ENCODE measurements around the gene FN1.
"Not testable (repeated sequence)": the region's sequence is repeated elsewhere in the genome, so short reads cannot be mapped to it uniquely, and the experiment has no call there.

Gene FN1

DNA sequence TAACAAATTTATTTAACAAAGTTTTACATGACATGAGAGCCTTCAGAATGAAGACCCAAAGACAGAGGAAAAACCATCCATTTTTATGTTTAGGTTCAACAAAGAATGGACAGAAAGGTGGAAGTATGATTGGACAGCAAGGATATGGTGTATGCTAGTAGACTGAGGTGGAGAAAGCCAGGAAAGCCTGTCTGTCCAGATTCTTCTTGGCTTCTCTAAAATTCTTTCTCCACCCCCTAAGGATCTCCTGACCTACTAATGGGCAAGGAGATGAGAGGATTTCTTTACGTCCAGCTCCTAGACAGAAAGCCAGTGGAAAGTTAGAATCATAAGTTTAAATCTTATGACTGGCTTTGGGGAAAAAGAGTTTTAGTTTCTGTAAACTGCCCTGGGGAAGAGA, 121.0 kb downstream of the FN1 start:
- Mint-ChIP-seq H3K9me3 (no peaks in the 10 kb centered on the region), H3K36me3 (ENCODE audit: low read depth) (peaks cover 70% of the 10 kb centered on the region), H3K27ac (peak overlapping the region; percentile 68), H3K4me1 (ENCODE audit: low read depth) (peaks cover 42% of the 10 kb centered on the region), H3K4me3 (peak overlapping the region; percentile 46), H3K27me3 (no peaks in the 10 kb centered on the region)

DNA sequence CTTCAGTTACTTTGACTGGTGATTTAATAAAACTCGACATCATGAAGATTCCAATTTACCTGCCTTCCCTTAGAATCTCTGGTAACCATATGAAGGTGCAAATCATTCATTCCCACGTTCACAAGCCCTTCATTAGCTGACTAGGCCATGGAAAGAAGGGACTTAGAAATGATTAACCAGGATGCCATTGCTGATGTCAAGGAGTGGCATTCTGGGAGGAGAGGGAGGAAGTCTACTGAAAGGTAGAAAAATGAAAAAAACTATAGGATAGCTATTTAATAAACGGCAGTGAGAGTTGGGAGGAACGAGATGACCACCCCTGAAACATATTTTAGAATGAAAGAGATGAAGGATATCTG, 122.6 kb downstream of the FN1 start:
- H3K4me3 Mint-ChIP-seq = peak overlapping the region; percentile 97
- H3K27ac Mint-ChIP-seq = peak overlapping the region; percentile 95
- no peaks in the 10 kb centered on the region for H3K27me3 Mint-ChIP-seq
- peaks cover 55% of the 10 kb centered on the region for H3K36me3 Mint-ChIP-seq (ENCODE audit: low read depth)
- peaks cover 42% of the 10 kb centered on the region for H3K4me1 Mint-ChIP-seq (ENCODE audit: low read depth)
- no peaks in the 10 kb centered on the region for H3K9me3 Mint-ChIP-seq

DNA sequence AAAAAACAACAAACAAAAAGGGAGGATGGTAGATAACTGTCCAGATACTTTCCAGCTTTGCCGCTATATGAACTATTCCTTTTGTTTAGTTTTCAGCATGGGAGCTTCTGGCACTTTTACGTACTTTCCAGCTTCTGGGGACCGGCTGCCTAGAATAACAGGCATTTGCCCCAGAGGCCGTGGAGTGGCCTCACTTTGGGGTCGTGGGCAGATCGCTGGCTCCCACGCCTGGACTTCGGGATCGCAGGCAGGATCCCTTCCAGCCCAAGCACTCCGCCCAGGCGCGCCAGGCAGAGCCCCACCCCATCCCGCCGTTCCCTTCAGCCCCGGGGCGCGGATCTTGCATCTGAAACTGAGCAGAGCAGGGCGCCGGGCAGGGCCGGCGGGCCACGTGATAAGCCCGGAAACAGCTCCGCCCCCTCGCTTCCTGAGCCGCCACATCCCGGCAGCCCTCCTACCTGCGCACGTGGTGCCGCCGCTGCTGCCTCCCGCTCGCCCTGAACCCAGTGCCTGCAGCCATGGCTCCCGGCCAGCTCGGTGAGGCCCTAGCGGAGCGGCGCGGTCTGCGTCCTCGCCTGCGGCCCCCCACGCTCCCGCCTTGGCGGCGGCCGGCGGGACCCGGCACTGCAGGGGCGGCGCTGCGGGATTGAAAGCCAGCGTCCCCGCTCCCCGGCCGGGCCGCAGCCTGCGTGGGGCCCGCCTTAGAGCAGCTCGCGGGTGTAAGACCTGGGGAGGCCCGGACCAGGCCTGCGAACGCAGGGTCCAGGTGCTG, 124.1 kb downstream of the FN1 start, which contains the start of gene ATIC:
Gene ATIC, plus strand, starts transcription at position 435 of the 772 bp plus-strand sequence. Its CDS starts 84 bp downstream, at position 519.
- Mint-ChIP-seq H3K9me3 (no peaks in the 10 kb centered on the region), H3K4me3 (peak within 1 kb of the TSS; percentile 97), H3K36me3 (ENCODE audit: low read depth) (peaks cover 42% of the 10 kb centered on the region), H3K27ac (peak within 1 kb of the TSS; percentile 95), H3K27me3 (no peaks in the 10 kb centered on the region), H3K4me1 (ENCODE audit: low read depth) (peaks cover 35% of the 10 kb centered on the region)

DNA sequence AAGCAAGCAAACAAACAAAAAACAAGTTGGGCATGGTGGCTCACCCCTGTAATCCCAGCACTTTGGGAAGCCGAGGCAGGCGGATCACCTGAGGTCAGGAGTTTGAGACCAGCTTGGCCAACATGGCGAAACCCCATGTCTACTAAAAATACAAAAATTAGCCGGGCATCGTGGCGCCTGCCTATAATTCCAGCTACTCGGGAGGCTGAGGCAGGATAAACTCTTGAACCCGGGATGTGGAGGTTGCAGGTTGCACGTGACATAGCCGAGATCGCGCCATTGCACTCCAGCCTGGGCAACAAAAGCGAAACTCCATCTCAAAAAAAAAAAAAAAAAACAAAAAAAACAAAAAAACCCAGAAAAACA, 124.6 kb downstream of the FN1 start:
- H3K27me3 Mint-ChIP-seq, H3K9me3 Mint-ChIP-seq: not testable (repeated sequence)
- Mint-ChIP-seq H3K4me1 (ENCODE audit: low read depth) (peaks cover 33% of the 10 kb centered on the region), H3K4me3 (peak overlapping the region; percentile 97), H3K36me3 (ENCODE audit: low read depth) (peaks cover 39% of the 10 kb centered on the region), H3K27ac (peak overlapping the region; percentile 91)
